GM18909 (cell line): ENCODE results near the gene NHERF2.
A peak's percentile ranks its signal among the peaks of the same experiment; 100 is the strongest.
"Not testable (repeated sequence)": the region's sequence is repeated elsewhere in the genome, so short reads cannot be mapped to it uniquely, and the experiment has no call there.

Experiments used
- ATAC-seq: cut with Tn5 transposase; IDR thresholded peaks from one replicate; pipeline ENCODE4 v1.9.1; 2021; ENCODE audit warnings: mild to moderate bottlenecking; ENCODE audit not compliant: unreplicated experiment, poor library complexity

The NHERF2 gene

GRCh38 chr16:2004795-2005517 is 21.7 kb upstream of the NHERF2 start:
- no peak for ATAC-seq

GRCh38 chr16:2005646-2006045 is 21.1 kb upstream of the NHERF2 start:
- ATAC-seq, result no peak

GRCh38 chr16:2006317-2006716 is 20.4 kb upstream of the NHERF2 start:
- no peak for ATAC-seq

- no peak for ATAC-seq
Observed at GRCh38 chr16:2007081-2007836, 19.4 kb upstream of the NHERF2 start.

GRCh38 chr16:2008009-2008526 is 18.6 kb upstream of the NHERF2 start:
- ATAC-seq, result no peak

- peak; percentile 2 for ATAC-seq
Observed at GRCh38 chr16:2008631-2009163, 18.0 kb upstream of the NHERF2 start.

GRCh38 chr16:2009164-2009711 is 17.5 kb upstream of the NHERF2 start:
- ATAC-seq, result peak; percentile 36

GRCh38 chr16:2009791-2010510 is 16.8 kb upstream of the NHERF2 start, which contains the start of gene ZNF598:
ZNF598 (minus strand) TSS chr16:2009821.
- peak; percentile 82 for ATAC-seq

- not testable (repeated sequence) for ATAC-seq
Observed at GRCh38 chr16:2011726-2012125, 15.0 kb upstream of the NHERF2 start.

- no peak for ATAC-seq
Observed at GRCh38 chr16:2013527-2013926, 13.2 kb upstream of the NHERF2 start.

- no peak for ATAC-seq
Observed at GRCh38 chr16:2015117-2015946, 11.4 kb upstream of the NHERF2 start.

GRCh38 chr16:2015947-2016208 is 10.8 kb upstream of the NHERF2 start:
- no peak for ATAC-seq

- no peak for ATAC-seq
Observed at GRCh38 chr16:2016407-2016922, 10.2 kb upstream of the NHERF2 start.

- no peak for ATAC-seq
Observed at GRCh38 chr16:2019518-2019920, 7.2 kb upstream of the NHERF2 start, which contains the start of gene NPW. NPW (plus strand) TSS chr16:2019785.

- no peak for ATAC-seq
Observed at GRCh38 chr16:2019921-2020831, 6.5 kb upstream of the NHERF2 start.

GRCh38 chr16:2022723-2023091 is 4.0 kb upstream of the NHERF2 start:
- ATAC-seq, result peak; percentile 9

GRCh38 chr16:2023092-2024031 is 3.3 kb upstream of the NHERF2 start:
- ATAC-seq, result peak; percentile 79
